Endothelial cell (in vitro differentiated cells): ENCODE data around the gene CNGA3. TPM values are rescaled to one million over a fixed set of nuclear protein-coding genes. Genes with fewer than 3 reads are reported as not detected.

Source experiments
- DNase-seq: peaks from one replicate; pipeline ENCODE4 v3.0.0; 2021; ENCODE audit warnings: low spot score
- H3K27ac Mint-ChIP-seq: one replicate; pipeline ENCODE4 v1.8.0; 2021; ENCODE audit warnings: mixed read lengths, inconsistent platforms; ENCODE audit not compliant: unreplicated experiment
- H3K27me3 Mint-ChIP-seq: one replicate; pipeline ENCODE4 v1.8.0; 2021; ENCODE audit warnings: mild to moderate bottlenecking, moderate library complexity, mixed read lengths, inconsistent platforms; ENCODE audit not compliant: unreplicated experiment
- H3K36me3 Mint-ChIP-seq: one replicate; pipeline ENCODE4 v1.8.0; 2021; ENCODE audit warnings: mild to moderate bottlenecking, low read depth, mixed read lengths, inconsistent platforms; ENCODE audit not compliant: unreplicated experiment
- H3K4me1 Mint-ChIP-seq: one replicate; pipeline ENCODE4 v1.8.0; 2021; ENCODE audit warnings: mild to moderate bottlenecking, mixed read lengths, inconsistent platforms; ENCODE audit not compliant: unreplicated experiment
- H3K4me3 Mint-ChIP-seq: one replicate; pipeline ENCODE4 v1.8.0; 2021; ENCODE audit warnings: mild to moderate bottlenecking, mixed read lengths, inconsistent platforms; ENCODE audit not compliant: unreplicated experiment
- H3K9me3 Mint-ChIP-seq: one replicate; pipeline ENCODE4 v1.8.0; 2021; ENCODE audit warnings: mixed read lengths, inconsistent platforms; ENCODE audit not compliant: unreplicated experiment
- CTCF ChIP-seq: fragments of 200-600 bp; sonication (generic); IDR thresholded peaks from one replicate; pipeline ENCODE4 v1.5.0; 2021; ENCODE audit warnings: antibody characterized with exemption; ENCODE audit not compliant: unreplicated experiment
- total RNA-seq: library from RNA; stranded (reverse); fragmentation: NEBNext Ultra II Directional; extraction: Animal tissue kit (Norgen Biotek cat#: 25700); gene quantifications from one replicate; pipeline ENCODE4 v1.2.1, GENCODE V29; 2021; ENCODE audit not compliant: unreplicated experiment

The CNGA3 gene
- total RNA-seq, 1 donor from 2014 or later: 0.10 TPM

- peaks cover 39% of the 10 kb centered on the region for H3K4me1 Mint-ChIP-seq
- peaks cover 8% of the 10 kb centered on the region for H3K27me3 Mint-ChIP-seq
- no peak overlapping the region for H3K4me3 Mint-ChIP-seq
- H3K9me3 Mint-ChIP-seq: no peaks in the 10 kb centered on the region
- DNase-seq: no peak
- no peak overlapping the region for H3K27ac Mint-ChIP-seq
- no peak for TF ChIP-seq CTCF
- H3K36me3 Mint-ChIP-seq: no peaks in the 10 kb centered on the region
Observed at GRCh38 chr2:98376301-98376910, 30.1 kb downstream of the CNGA3 start.

GRCh38 chr2:98376996-98377395, 30.7 kb downstream of the CNGA3 start:
- TF ChIP-seq CTCF: no peak
- no peaks in the 10 kb centered on the region for H3K9me3 Mint-ChIP-seq
- no peak for DNase-seq
- no peaks in the 10 kb centered on the region for H3K36me3 Mint-ChIP-seq
- no peak overlapping the region for H3K4me3 Mint-ChIP-seq
- no peak overlapping the region for H3K27ac Mint-ChIP-seq
- H3K4me1 Mint-ChIP-seq: peaks cover 45% of the 10 kb centered on the region
- peaks cover 9% of the 10 kb centered on the region for H3K27me3 Mint-ChIP-seq

DNA sequence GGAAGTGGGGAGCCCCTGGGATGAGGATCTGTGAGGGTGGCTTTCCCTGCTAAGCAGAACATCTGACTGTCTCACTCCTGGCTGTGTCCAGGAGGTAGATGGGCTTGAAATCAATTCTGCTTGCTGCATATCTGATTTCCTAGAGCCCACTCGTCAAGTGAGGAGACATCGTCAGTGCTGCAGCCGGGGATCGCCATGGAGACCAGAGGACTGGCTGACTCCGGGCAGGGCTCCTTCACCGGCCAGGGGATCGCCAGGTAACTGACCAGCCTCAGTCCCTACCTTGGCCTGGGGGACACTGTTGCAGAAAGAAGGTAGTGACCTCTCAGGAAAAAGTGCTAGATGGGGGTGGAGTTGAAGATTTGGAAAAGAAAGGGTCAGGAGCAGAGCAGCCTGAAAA, 31.3 kb downstream of the CNGA3 start:
- Mint-ChIP-seq H3K4me3 (no peak overlapping the region), H3K9me3 (no peaks in the 10 kb centered on the region), H3K27me3 (peaks cover 7% of the 10 kb centered on the region), H3K27ac (no peak overlapping the region), H3K36me3 (no peaks in the 10 kb centered on the region), H3K4me1 (peaks cover 47% of the 10 kb centered on the region)
- TF ChIP-seq CTCF: no peak
- DNase-seq: no peak

GRCh38 chr2:98378196-98378595, 31.9 kb downstream of the CNGA3 start:
- H3K4me3 Mint-ChIP-seq: no peak overlapping the region
- peaks cover 45% of the 10 kb centered on the region for H3K4me1 Mint-ChIP-seq
- no peak for TF ChIP-seq CTCF
- no peak overlapping the region for H3K27ac Mint-ChIP-seq
- no peak for DNase-seq
- peaks cover 5% of the 10 kb centered on the region for H3K27me3 Mint-ChIP-seq
- no peaks in the 10 kb centered on the region for H3K36me3 Mint-ChIP-seq
- H3K9me3 Mint-ChIP-seq: no peaks in the 10 kb centered on the region

- no peaks in the 10 kb centered on the region for H3K36me3 Mint-ChIP-seq
- DNase-seq: no peak
- H3K4me1 Mint-ChIP-seq: peaks cover 45% of the 10 kb centered on the region
- H3K27me3 Mint-ChIP-seq: peaks cover 5% of the 10 kb centered on the region
- no peak overlapping the region for H3K27ac Mint-ChIP-seq
- H3K4me3 Mint-ChIP-seq: no peak overlapping the region
- H3K9me3 Mint-ChIP-seq: no peaks in the 10 kb centered on the region
- TF ChIP-seq CTCF: no peak
Observed at GRCh38 chr2:98378901-98379300, 32.6 kb downstream of the CNGA3 start.
